B cell (primary cell): ENCODE measurements around the gene GLIS2. TPM values are rescaled to one million over a fixed set of nuclear protein-coding genes. Genes with fewer than 3 reads are reported as not detected.

ENCODE experiments used
- ATAC-seq: fragments of 200-7000 bp; cut with Tn5 transposase; one replicate; pipeline ENCODE4 v1.10.0; 2021; ENCODE audit warnings: low read depth, mild to moderate bottlenecking, moderate number of reproducible peaks, moderate library complexity
- CTCF ChIA-PET: fragments of 350-600 bp; sonication (Branson Sonifier 250); formaldehyde crosslinking; loops from one replicate; lab custom pipeline; 2021; ENCODE audit warnings: antibody characterized with exemption, inconsistent platforms; lab: Charles Lee
- POLR2A ChIA-PET: fragments of 350-600 bp; sonication (Branson Sonifier 250); formaldehyde crosslinking; loops from one replicate; lab custom pipeline; 2021; ENCODE audit warnings: antibody characterized with exemption; lab: Charles Lee
- DNase-seq: peaks from one replicate; pipeline ENCODE4 v3.0.0; 2013
- H2AFZ ChIP-seq: 2 replicates; pipeline ENCODE4 v1.6.1; 2012; ENCODE audit warnings: mild to moderate bottlenecking, low read depth, low read length; ENCODE audit not compliant: insufficient read depth, poor library complexity, severe bottlenecking
- H3K27ac ChIP-seq, 2 donors: 1 replicate in 1 of 2; 2 replicates in 1 of 2; pipeline ENCODE4 v1.5.1; 2012 to 2013; ENCODE audit warnings: low read length in 2 of 2, mild to moderate bottlenecking in 2 of 2, moderate library complexity in 1 of 2
- H3K27me3 ChIP-seq, 4 experiments: fragments of 200-600 bp in 1 of 4; sonication (generic) in 1 of 4; replicated peaks in 1 of 4; 1 replicate in 2 of 4; 2 replicates in 2 of 4; pipeline versions ENCODE4 v1.6.1 to v1.7.0; 2013 to 2016; ENCODE audit warnings: low read length in 3 of 4, mild to moderate bottlenecking in 2 of 4, mixed read lengths in 1 of 4, moderate library complexity in 1 of 4; ENCODE audit not compliant: insufficient read depth in 4 of 4, control insufficient read depth in 3 of 4; ENCODE audit errors: control extremely low read depth in 1 of 4
- H3K36me3 ChIP-seq, 2 experiments: replicated peaks in 1 of 2; 1 replicate in 1 of 2; 2 replicates in 1 of 2; pipeline versions ENCODE4 v1.6.1 to v1.7.1; 2013; ENCODE audit warnings: low read length in 1 of 2; ENCODE audit not compliant: insufficient read depth in 2 of 2, control insufficient read depth in 1 of 2; ENCODE audit errors: control extremely low read depth in 1 of 2, extremely low read depth in 1 of 2
- H3K4me1 ChIP-seq, 2 donors: fragments of 200-600 bp in 1 of 2; sonication (generic) in 1 of 2; 1 replicate in 1 of 2; 2 replicates in 1 of 2; pipeline versions ENCODE4 v1.5.1 to v1.6.1; 2013 to 2017; ENCODE audit warnings: low read length in 2 of 2; ENCODE audit not compliant: control insufficient read depth in 2 of 2, insufficient read depth in 2 of 2
- H3K4me2 ChIP-seq: replicated peaks from 2 replicates; pipeline ENCODE3; 2012; ENCODE audit warnings: mild to moderate bottlenecking, low read depth, low read length; ENCODE audit not compliant: poor library complexity, severe bottlenecking
- H3K4me3 ChIP-seq, 5 experiments: fragments of 200-600 bp in 1 of 5; sonication (generic) in 1 of 5; 1 replicate in 3 of 5; 2 replicates in 2 of 5; pipeline versions ENCODE4 v1.5.1 to v1.7.0; 2011 to 2016; ENCODE audit warnings: low read length in 4 of 5, mild to moderate bottlenecking in 4 of 5, low read depth in 2 of 5, control low read depth in 1 of 5, moderate library complexity in 1 of 5; ENCODE audit not compliant: insufficient read depth in 1 of 5; ENCODE audit errors: control extremely low read depth in 1 of 5, extremely low read depth in 1 of 5
- H3K79me2 ChIP-seq: fragments of 200-600 bp; sonication (generic); one replicate; pipeline ENCODE4 v1.6.0; 2016; ENCODE audit warnings: low read length; ENCODE audit not compliant: control insufficient read depth, insufficient read depth
- H3K9ac ChIP-seq: fragments of 200-600 bp; sonication (generic); 2 replicates; pipeline ENCODE4 v1.6.1; 2017; ENCODE audit warnings: mild to moderate bottlenecking, low read length, moderate library complexity
- H3K9me3 ChIP-seq, 3 donors: one replicate each; pipeline versions ENCODE4 v1.6.1 to v1.7.1; 2013; ENCODE audit warnings: low read length in 2 of 3; ENCODE audit not compliant: control insufficient read depth in 2 of 3, insufficient read depth in 1 of 3; ENCODE audit errors: control extremely low read depth in 1 of 3
- H4K20me1 ChIP-seq: 2 replicates; pipeline ENCODE4 v1.6.0; 2012; ENCODE audit warnings: mild to moderate bottlenecking, low read length; ENCODE audit not compliant: insufficient read depth, control insufficient read depth, poor library complexity, severe bottlenecking
- H3K27ac Mint-ChIP-seq: one replicate; pipeline ENCODE4 v1.8.0; 2021; ENCODE audit warnings: mixed read lengths
- H3K27me3 Mint-ChIP-seq: one replicate; pipeline ENCODE4 v1.8.0; 2021; ENCODE audit warnings: mixed read lengths
- H3K4me1 Mint-ChIP-seq: one replicate; pipeline ENCODE4 v1.8.0; 2021; ENCODE audit warnings: mixed read lengths
- H3K4me3 Mint-ChIP-seq: one replicate; pipeline ENCODE4 v1.8.0; 2021; ENCODE audit warnings: mixed read lengths
- H3K9me3 Mint-ChIP-seq: one replicate; pipeline ENCODE4 v1.8.0; 2022; ENCODE audit warnings: mixed read lengths; ENCODE audit not compliant: insufficient read depth
- EZH2 ChIP-seq: IDR thresholded peaks from 2 replicates; pipeline ENCODE4 v1.6.1; 2012; ENCODE audit warnings: borderline replicate concordance, low read depth, mild to moderate bottlenecking, moderate library complexity, low read length; ENCODE audit not compliant: insufficient read depth, poor library complexity, severe bottlenecking
- WGBS: methylation state at CpG from one replicate; pipeline ENCODE4 v1.1.5; 2013; ENCODE audit warnings: missing lambda C conversion rate; ENCODE audit not compliant: insufficient coverage; 5-methylcytosine and 5-hydroxymethylcytosine counted together
- intact Hi-C: fragments of 100-400 bp; cut with micrococcal nuclease; formaldehyde crosslinking; loops from one replicate; pipeline ENCODE4 v1.10.0; 2022
- polyA plus RNA-seq: library from polyadenylated mRNA; depleted of rRNA; stranded (reverse); fragments of >200 nt; gene quantifications from 2 replicates; pipeline ENCODE4 v1.2.3, GENCODE V29; 2012
- total RNA-seq, 2 donors: library from RNA; stranded (reverse); fragments of 120-200 nt in 1 of 2; gene quantifications; 1 replicate in 1 of 2; 2 replicates in 1 of 2; pipeline versions ENCODE4 v1.2.3 to v1.2.4, GENCODE V29; 2013 to 2022
- TF ChIP-seq, protein P1 (sequence below): fragments of 200-600 bp; IDR thresholded peaks from one replicate; pipeline ENCODE4 v1.8.0; 2022; ENCODE audit warnings: antibody characterized with exemption, mild to moderate bottlenecking

Gene GLIS2
- total and polyA plus RNA-seq, 2 donors (not counting 1 experiment from before 2014, with no cell fraction given) = not detected

GRCh38 chr16:4298761-4299522 is 16.9 kb upstream of the GLIS2 start:
- no peaks in the 10 kb centered on the region for H3K36me3 ChIP-seq
- peaks cover 5% of the 10 kb centered on the region for H3K79me2 ChIP-seq
- ChIA-PET CTCF (interaction anchor here (0.8 to 2.6 kb wide), 3 partner anchors 10 to 104 kb away, joined by 3 to 16 read pairs (median 6); no protein-coding TSS in a partner anchor), POLR2A (no interaction called here)
- H3K27ac ChIP-seq = no peak overlapping the region
- WGBS = 57% methylated on average over 12 of the region's 15 CpGs
- H3K9me3 Mint-ChIP-seq = no peaks in the 10 kb centered on the region
- H3K27me3 Mint-ChIP-seq = no peaks in the 10 kb centered on the region
- intact Hi-C loops = no loop called here
- no peak for TF ChIP-seq EZH2
- TF ChIP-seq, protein P1, sequence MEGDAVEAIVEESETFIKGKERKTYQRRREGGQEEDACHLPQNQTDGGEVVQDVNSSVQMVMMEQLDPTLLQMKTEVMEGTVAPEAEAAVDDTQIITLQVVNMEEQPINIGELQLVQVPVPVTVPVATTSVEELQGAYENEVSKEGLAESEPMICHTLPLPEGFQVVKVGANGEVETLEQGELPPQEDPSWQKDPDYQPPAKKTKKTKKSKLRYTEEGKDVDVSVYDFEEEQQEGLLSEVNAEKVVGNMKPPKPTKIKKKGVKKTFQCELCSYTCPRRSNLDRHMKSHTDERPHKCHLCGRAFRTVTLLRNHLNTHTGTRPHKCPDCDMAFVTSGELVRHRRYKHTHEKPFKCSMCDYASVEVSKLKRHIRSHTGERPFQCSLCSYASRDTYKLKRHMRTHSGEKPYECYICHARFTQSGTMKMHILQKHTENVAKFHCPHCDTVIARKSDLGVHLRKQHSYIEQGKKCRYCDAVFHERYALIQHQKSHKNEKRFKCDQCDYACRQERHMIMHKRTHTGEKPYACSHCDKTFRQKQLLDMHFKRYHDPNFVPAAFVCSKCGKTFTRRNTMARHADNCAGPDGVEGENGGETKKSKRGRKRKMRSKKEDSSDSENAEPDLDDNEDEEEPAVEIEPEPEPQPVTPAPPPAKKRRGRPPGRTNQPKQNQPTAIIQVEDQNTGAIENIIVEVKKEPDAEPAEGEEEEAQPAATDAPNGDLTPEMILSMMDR = no peak
- H3K4me3 ChIP-seq = no peak overlapping the region
- H3K4me3 Mint-ChIP-seq = no peak overlapping the region
- no peaks in the 10 kb centered on the region for H4K20me1 ChIP-seq
- no peak overlapping the region for H3K4me2 ChIP-seq
- H3K9me3 ChIP-seq = no peaks in the 10 kb centered on the region
- DNase-seq = no peak
- no peaks in the 10 kb centered on the region for H3K27me3 ChIP-seq
- H3K27ac Mint-ChIP-seq = no peak overlapping the region
- ATAC-seq = no peak
- no peak overlapping the region for H2AFZ ChIP-seq
- no peak overlapping the region for H3K9ac ChIP-seq
- H3K4me1 ChIP-seq = no peaks in the 10 kb centered on the region
- no peaks in the 10 kb centered on the region for H3K4me1 Mint-ChIP-seq

GRCh38 chr16:4301177-4301576 is 14.7 kb upstream of the GLIS2 start:
- no peak overlapping the region for H3K9ac ChIP-seq
- no peaks in the 10 kb centered on the region for H3K27me3 Mint-ChIP-seq
- POLR2A ChIA-PET = no interaction called here
- H3K9me3 ChIP-seq = no peaks in the 10 kb centered on the region
- no peak overlapping the region for H3K27ac ChIP-seq
- DNase-seq (no peak), ATAC-seq (no peak)
- no peak overlapping the region for H3K4me3 Mint-ChIP-seq
- TF ChIP-seq EZH2 = no peak
- TF ChIP-seq, protein P1 = no peak
- H3K4me1 ChIP-seq = peaks cover 4 to 6% of the 10 kb centered on the region in 2 donors
- WGBS = 100% methylated on average over 2 of the region's 4 CpGs
- H3K27ac Mint-ChIP-seq = no peak overlapping the region
- CTCF ChIA-PET = interaction anchor here (1.1 to 1.7 kb wide), 3 partner anchors 8 to 102 kb away, joined by 3 to 4 read pairs (median 3); no protein-coding TSS in a partner anchor
- H3K27me3 ChIP-seq = no peaks in the 10 kb centered on the region
- H4K20me1 ChIP-seq = no peaks in the 10 kb centered on the region
- peaks cover 9% of the 10 kb centered on the region for H3K4me1 Mint-ChIP-seq
- H3K79me2 ChIP-seq = peaks cover 17% of the 10 kb centered on the region
- H3K4me3 ChIP-seq = no peak overlapping the region
- intact Hi-C loops = no loop called here
- H2AFZ ChIP-seq = no peak overlapping the region
- no peak overlapping the region for H3K4me2 ChIP-seq
- no peaks in the 10 kb centered on the region for H3K9me3 Mint-ChIP-seq
- no peaks in the 10 kb centered on the region for H3K36me3 ChIP-seq
